Myocyte (in vitro differentiated cells): Measurements from ENCODE around the gene DNMT1. TPM values are rescaled to one million over a fixed set of nuclear protein-coding genes. Genes with fewer than 3 reads are reported as not detected.
"Not testable (repeated sequence)": the region's sequence is repeated elsewhere in the genome, so short reads cannot be mapped to it uniquely, and the experiment has no call there.

Source experiments
- DNase-seq: peaks from one replicate; pipeline ENCODE4 v3.0.0-alpha.2; 2012; ENCODE audit warnings: low read depth
- total RNA-seq: library from RNA; depleted of rRNA; stranded (reverse); fragments of >200 nt; gene quantifications from 2 replicates; pipeline ENCODE4 v1.2.3, GENCODE V29; 2014

DNMT1 gene
- total RNA-seq, 1 donor from 2014 or later = 70.1 TPM

- DNase-seq = peak; percentile 31
Observed at GRCh38 chr19:10184636-10185035, 10.1 kb downstream of the DNMT1 start.

GRCh38 chr19:10183926-10184325 lies 10.8 kb downstream of the DNMT1 start:
- no peak for DNase-seq

GRCh38 chr19:10182847-10183246 lies 11.9 kb downstream of the DNMT1 start:
- no peak for DNase-seq

GRCh38 chr19:10182076-10182475 lies 12.7 kb downstream of the DNMT1 start:
- DNase-seq = no peak

- no peak for DNase-seq
Observed at GRCh38 chr19:10180459-10180858, 14.3 kb downstream of the DNMT1 start.

GRCh38 chr19:10180024-10180423 lies 14.7 kb downstream of the DNMT1 start:
- DNase-seq = not testable (repeated sequence)

- DNase-seq = peak; percentile 2
Observed at GRCh38 chr19:10173527-10173926, 21.2 kb downstream of the DNMT1 start.

- no peak for DNase-seq
Observed at GRCh38 chr19:10168386-10168948, 26.3 kb downstream of the DNMT1 start.

- no peak for DNase-seq
Observed at GRCh38 chr19:10167459-10167858, 27.3 kb downstream of the DNMT1 start.

GRCh38 chr19:10166501-10166900 lies 28.3 kb downstream of the DNMT1 start:
- DNase-seq = not testable (repeated sequence)

GRCh38 chr19:10166046-10166445 lies 28.7 kb downstream of the DNMT1 start:
- no peak for DNase-seq

GRCh38 chr19:10163536-10163935 lies 31.2 kb downstream of the DNMT1 start:
- DNase-seq = no peak

- DNase-seq = no peak
Observed at GRCh38 chr19:10159610-10160009, 35.1 kb downstream of the DNMT1 start.

GRCh38 chr19:10158485-10158884 lies 36.3 kb downstream of the DNMT1 start:
- DNase-seq = no peak

- no peak for DNase-seq
Observed at GRCh38 chr19:10158071-10158470, 36.7 kb downstream of the DNMT1 start.

GRCh38 chr19:10155839-10156238 lies 38.9 kb downstream of the DNMT1 start:
- no peak for DNase-seq

GRCh38 chr19:10152100-10152499 lies 42.7 kb downstream of the DNMT1 start:
- DNase-seq = no peak

- DNase-seq = no peak
Observed at GRCh38 chr19:10151521-10151920, 43.2 kb downstream of the DNMT1 start.

GRCh38 chr19:10149427-10149826 lies 45.3 kb downstream of the DNMT1 start:
- no peak for DNase-seq

GRCh38 chr19:10146142-10146541 lies 48.6 kb downstream of the DNMT1 start:
- DNase-seq = no peak

GRCh38 chr19:10145031-10145430 lies 49.7 kb downstream of the DNMT1 start:
- DNase-seq = no peak

- DNase-seq = no peak
Observed at GRCh38 chr19:10144361-10144760, 50.4 kb downstream of the DNMT1 start.

GRCh38 chr19:10143681-10144080 lies 51.1 kb downstream of the DNMT1 start:
- no peak for DNase-seq
